HG03342 (cell line): Measurements from ENCODE around the gene SLC25A51.
"Not testable (repeated sequence)": the region's sequence is repeated elsewhere in the genome, so short reads cannot be mapped to it uniquely, and the experiment has no call there.

Experiments used
- ATAC-seq: cut with Tn5 transposase; IDR thresholded peaks from one replicate; pipeline ENCODE4 v1.9.1; 2021; ENCODE audit warnings: mild to moderate bottlenecking, moderate library complexity; ENCODE audit not compliant: unreplicated experiment

The SLC25A51 gene

DNA sequence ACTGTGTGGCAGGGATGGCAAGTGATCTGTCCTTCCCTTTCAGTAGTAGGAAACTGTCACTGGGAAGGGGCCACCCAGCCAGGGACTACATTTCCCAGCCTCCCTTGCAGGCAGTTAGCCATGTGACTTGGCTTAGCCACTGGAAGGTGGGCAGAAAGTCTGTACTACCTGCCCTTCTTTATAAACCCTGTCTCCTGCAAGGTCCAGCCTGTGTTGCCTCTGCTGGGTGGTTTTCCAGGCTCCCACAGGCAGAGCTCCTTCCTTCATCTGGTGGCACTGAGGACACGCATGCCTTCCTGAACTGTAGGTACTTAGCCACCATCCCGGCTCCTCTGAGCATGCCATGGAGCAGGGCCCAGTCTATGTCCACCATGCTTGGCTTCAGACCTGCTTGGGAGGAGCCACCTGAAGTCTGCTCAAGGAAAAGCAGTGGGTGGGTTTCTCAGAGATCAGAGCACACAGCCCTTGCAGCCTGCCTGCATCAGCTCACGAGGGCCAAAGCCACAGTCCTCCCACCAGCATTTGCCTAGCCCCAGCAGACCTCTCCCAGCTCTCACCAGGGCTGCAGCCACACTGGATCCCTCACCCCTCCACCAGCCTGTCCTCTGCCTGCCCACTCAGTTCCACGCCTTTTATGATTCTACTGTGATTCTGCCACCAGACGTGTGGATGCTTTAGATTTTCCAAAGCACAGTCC is 16.7 kb upstream of the SLC25A51 start:
- peak; percentile 69 for ATAC-seq

DNA sequence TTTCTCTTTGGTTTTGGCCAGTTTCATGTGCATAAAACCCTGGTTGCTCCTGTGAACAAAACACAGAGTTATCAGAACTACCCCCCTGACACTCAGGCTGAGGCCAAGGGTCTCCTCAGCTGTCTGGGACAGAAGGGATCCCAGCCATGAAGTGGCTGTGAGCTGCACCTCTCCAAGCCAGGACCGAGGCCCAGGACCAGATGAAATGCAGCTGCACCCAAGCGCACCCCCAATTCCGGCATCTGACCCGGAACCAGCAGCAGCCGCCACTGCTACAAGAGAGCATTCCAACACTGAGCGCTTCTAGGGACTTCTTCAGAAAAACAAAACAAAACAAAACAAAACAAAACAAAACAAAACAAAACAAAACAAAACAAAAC is 16.0 kb upstream of the SLC25A51 start:
- ATAC-seq = no peak

DNA sequence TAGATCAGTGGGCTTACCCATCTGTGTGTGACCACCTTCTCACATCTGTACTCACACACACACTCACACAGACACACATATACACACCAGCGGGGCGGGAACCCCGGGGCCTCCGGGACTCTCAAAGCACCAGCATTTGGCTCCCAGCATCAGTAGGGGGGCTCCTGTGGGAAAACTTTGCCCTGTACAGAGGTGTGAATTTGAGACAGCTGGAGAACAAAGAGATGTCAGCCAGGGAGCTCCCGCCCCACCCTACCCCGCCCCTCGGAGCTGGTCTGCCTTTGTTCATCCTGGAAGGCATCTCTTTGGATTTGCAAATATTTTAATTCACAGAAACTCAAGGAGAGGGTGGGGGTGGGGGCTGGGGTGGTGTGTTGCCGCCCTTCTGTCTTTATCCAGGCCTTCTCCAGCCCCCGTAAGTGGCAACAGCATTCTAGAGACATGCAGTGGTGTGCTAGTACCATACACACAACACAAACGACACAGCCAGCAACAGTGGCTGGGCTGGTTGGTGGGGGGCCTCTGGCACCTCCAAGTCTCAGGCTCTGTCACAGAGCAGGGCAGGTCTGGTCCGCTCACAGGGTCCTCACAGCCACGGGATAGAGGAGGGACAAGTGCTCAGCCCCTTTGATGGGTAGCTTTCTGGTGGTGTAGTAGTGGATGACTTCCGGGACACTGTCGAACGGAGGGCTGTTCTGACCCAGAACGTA is 15.5 kb upstream of the SLC25A51 start:
- ATAC-seq = no peak

DNA sequence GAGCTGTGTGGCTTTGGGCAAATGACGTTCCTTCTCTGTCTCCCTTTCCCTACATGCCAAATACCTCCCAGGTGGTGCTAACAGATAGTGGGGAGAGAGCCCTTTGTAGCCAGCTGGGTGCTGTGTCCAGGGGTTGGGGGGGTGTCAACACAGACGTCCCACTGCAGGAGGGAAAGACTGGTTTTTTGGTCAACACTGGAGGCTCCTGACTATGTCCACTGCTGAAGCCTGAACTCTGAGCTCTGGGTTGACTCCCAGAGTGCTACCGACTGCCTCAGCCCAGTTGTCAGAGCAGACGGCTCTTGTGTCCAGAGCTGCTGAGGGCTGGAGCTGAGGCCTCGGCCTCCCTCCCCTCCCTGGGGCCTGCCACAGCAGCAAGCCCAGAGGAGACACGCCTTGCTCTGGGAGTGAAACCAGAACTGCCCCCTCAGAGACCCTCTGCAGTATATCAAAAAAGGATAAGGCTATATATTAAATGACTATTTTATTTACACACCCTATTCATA is 14.8 kb upstream of the SLC25A51 start:
- ATAC-seq = no peak

DNA sequence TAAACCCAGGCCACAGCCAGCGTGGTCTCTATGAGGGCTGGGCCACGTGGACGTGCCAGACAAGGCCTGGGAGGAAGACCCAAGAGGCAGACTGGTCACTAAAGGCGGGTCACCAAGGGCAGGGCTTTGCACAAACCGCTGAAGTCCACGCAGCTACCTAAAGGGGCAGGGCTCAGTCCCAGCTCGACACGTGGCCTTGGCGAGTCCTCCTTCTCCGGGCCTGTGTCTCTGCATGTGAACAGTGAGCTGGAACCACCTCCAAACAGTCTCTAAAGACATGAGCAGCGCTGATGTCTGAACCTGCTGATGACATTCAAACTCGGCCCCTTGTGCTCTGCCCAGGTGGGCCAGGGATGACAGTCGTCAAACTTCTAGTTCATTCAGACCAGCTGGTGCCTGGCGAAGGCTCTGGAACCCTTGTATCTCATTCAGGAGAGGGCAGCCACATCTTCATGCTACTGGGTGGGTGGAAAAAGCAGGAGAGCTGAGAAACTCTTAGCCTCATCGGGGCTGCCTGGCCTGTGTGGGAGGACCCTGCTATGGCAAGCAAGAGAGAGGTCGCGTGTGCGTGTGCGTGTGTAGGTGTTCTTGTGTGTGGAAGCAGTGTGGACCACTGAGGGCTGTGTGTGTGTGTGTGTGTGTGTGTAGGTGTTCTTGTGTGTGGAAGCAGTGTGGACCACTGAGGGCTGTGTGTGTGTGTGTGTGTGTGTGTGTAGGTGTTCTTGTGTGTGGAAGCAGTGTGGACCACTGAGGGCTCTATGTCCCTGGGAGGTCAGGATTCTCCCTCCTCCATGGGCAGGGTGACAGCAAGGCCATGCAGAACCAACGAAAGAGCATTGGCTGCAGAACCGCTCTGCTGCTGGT is 14.1 kb upstream of the SLC25A51 start:
- ATAC-seq = no peak

DNA sequence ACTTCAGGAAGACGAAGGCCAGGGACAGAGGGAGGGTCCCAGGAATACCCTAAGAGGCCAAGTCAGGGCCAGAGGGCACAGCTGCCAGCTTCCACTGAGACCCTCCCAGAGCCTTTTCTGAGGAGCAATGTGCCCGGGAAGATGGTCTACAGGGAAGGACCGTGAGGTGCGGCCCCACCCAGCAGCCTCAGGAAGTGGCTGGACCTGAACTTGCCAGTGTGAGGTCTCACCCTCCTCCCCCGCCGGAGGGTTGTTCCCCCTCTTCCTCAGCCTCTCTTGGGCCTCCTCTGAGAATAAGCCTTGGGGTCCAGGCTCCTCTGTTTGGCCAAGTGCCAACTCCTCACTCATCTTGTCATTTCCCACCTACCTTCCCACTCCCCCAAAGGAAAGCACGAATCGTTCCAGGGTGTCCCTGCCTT is 13.4 kb upstream of the SLC25A51 start:
- no peak for ATAC-seq

DNA sequence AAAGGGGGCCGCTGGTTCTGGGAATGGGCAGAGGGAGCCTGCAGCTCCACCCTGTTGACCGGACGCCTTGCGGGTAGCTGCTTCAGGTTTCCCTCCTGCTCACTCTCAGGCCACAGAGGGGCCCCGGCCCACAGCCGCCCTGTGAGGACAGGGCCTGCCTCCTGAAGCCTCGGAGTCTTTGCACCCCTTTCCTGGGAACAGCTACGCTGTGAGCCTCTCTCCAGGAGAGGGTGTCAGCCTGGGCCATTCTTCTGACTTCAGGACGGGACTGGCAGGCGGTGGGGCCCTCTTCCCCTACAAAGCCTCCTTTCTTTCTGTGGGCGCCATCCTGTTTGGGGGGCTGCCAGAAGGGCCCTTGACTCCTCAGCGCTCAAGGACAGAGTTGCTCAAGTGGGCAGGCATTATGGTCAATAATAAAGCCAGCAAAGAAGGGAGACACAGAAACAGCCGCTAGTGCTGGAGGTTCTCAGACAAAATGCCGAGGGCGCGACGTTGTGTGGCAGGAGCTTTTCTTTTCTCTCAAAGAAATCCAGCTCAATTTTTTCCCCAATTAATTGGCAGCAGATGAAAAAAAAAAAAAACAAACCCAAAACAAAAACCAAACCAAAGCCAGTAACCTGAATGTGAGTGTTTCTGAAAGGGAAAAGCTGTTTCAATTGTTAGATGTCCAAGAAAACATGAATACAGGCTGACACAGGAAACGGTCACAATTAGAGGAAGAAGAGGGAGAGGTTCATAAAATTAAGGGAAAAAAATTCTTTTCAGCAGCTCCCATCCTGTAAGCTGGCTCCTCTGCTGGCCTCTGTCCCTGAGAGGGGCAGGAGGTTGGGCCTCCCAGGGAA is 12.8 kb upstream of the SLC25A51 start:
- ATAC-seq = no peak

DNA sequence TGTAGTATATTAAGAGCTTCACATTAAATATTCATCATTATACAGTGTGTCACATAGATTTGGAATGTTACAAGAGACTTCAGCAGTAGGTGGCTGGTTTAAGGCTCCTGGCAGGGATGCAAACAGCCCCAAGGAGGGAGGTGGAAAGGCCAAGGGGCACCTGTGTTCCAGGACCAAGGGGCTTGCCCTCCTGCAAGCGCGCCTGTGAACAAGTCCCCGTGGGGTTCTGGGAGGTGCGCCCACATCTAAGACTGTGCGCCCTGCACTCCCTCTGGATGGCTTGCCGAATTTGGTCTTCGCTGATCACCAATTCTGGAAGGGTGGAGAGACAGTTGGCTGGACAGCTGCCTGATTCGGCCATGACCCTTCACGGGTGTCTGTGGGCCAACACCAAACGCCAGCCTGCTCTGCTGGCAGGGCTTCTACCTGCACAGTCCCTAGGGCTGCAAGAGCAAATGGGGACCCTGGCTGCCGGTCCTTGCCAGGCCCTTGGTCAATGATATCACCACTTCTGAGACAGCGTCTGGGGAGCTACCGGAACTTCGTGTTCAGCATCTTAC is 12.1 kb upstream of the SLC25A51 start:
- no peak for ATAC-seq

DNA sequence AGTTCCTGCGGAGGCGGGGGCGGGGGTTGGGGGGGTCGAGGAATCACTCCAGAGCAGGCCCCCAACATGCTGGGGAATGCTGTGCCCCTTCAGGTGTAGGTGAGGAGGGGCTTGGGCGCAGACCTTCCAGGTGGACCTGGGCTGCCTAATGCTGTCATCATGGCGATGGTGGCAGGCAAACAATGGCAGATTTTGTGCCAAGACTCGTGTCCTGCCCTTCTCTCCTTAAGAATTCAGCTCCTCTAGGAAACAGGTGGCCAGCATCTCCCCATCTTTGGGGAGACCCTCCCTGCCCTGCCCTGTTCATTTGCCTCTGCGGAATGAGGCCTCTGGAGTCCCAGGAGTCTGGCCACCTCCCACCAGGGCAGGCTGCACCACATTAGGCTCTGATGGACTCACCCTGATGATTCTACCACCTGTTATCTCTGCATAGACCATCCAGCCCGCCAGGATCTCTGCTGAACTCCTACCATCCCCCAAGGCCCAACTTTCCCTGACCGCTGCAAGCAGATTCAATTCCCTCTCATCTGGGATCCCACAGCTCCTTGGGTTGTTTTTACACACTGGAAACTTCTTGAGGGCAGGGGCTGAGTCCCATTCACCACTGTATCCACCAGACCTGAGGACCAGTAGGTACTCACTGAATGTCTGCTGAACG is 10.9 kb upstream of the SLC25A51 start:
- ATAC-seq = no peak

DNA sequence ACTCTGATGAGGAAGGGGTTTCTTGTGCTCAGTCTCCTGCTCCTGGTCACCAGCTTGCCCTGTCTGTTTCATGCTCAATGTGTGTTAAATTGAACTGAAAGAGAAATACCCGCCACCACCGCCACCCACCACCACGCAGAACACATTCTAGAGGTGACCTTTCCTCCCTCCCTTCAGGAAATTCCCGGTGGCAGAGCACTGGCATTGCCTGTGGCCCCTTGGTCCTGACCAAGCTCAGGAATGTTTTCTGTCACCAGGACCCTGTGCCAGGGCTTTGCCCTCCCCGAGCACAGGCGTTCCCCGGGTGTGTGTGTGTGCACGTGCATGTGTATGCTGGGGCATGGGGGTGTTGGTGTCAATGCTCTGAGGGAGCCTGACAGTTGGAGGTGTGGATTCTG is 10.2 kb upstream of the SLC25A51 start:
- no peak for ATAC-seq

DNA sequence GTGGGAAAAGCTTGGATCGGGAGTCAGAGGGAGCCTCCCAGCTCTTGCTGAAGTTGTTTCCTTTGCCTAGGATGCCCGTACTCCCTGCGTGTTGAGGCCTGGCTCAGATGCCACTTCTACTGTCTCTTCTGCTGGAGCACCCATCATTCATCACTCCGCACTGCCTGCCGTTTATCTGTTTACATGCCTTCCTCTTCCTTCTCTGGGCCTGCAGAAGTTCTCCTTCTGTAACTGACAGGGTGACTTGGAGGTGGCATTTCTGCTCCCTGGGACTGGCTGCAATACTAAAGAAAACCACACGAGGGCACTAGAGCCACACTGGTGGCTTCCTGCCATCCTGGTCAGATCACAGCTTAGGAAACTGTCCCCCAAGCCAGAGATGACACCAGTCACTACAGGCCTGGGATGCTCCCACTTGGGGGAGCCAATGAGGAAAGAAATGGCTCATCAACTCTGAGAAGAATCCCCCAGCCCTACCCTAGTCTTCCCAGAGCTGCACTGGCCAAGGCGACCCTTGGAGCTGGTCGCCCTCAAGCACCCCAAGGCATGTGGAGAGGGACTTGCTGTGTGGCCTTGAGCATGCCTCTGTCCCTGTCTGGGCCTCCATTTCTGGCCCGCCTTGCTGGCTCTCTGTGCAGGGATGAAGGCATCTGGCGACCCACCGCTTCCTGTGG is 9.7 kb upstream of the SLC25A51 start:
- peak; percentile 67 for ATAC-seq

DNA sequence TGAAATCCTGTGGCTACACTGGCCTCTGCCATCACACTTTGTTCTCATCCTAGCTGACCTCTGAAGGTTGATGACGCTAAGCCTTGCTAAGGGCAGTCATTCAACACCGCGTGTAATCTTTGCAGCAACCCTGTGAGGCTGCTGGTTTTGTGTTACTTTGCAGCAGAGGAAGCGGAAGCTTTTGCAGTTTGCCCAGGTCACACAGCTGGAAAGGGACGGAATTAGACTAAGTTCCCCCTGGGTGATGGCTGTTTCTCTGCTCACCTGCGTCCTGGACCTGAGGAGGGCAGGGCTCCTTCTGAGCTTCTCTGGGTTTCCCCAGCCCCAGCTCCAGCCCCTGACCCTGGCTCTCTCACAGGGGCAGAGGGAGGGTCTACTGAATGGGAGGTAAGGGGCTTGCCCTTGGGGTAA is 7.3 kb upstream of the SLC25A51 start:
- ATAC-seq = no peak

DNA sequence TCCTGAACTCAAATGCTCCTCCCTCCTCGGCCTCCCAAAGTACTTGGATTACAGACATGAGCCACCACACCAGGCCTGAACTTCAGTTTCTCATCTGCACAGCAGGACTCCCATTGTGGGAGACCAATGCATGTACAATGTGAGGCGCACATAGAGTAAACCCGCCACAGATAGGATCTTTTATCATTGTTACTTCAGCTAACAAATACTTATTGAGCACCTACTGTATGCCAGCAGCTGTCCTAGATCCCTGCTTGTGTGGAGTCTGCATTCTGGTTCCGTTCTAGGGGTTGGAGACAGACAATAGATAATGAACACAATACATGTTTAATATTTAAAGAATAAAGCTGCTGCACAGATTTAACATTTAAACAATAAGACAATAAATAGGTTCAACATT is 6.3 kb upstream of the SLC25A51 start:
- ATAC-seq = no peak

DNA sequence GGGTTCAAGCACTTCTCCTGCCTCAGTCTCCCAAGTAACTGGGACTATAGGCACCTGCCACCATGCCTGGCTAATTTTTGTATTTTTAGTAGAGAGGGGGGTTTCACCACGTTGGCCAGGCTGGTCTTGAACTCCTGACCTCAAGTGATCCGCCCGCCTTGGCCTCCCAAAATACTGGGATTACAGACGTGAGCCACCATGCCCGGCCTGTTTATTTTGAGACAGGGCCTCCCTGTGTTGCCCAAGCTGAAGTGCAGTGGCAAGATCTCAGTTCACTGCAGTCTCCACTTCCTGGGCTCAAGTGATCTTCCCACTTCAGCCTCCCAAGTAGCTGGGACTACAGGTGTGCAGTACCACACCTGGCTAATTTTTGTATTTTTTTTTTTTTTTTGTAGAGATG is 5.9 kb upstream of the SLC25A51 start:
- ATAC-seq = not testable (repeated sequence)

DNA sequence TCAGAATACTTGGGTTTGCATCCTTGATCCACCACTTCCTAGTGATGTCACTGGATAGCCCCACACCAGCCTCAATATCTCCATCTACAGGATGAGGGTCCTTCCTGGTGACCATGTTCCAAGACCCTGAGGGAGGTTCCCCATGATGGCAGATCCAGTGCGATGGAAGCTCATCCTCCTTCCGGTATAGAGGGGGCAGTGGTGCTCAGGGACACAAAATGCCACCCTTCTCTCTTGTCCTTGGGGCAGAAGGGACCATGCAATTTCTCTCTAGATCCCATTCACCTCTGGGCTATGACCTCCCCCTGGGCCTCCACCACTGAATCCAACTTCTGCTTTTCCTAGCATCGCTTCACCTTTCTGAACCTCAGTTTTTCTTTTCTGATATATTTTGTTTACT is 5.4 kb upstream of the SLC25A51 start:
- no peak for ATAC-seq

DNA sequence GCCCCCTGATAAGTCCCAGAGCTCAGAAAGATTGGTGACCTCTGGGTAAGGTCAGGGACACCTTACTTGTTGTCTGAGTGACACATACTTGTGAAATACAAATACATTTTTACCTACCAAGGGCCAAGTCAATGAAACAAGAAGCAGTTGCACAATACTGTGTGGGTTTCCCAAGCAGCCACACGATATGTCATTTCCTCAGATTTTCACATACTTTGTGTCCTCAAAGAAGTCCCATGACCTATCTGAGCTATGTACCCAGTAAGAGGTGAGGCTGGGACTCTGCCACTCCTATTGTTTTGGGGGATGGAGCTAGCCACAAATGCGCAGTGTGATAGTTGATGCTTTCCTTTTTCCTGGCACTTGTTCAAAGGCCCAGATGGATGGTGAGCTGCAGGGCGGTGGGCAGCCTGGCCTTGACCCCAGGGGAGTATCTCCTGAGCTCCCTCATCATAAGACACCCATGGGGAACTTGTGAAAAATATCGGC is 4.8 kb upstream of the SLC25A51 start:
- no peak for ATAC-seq

DNA sequence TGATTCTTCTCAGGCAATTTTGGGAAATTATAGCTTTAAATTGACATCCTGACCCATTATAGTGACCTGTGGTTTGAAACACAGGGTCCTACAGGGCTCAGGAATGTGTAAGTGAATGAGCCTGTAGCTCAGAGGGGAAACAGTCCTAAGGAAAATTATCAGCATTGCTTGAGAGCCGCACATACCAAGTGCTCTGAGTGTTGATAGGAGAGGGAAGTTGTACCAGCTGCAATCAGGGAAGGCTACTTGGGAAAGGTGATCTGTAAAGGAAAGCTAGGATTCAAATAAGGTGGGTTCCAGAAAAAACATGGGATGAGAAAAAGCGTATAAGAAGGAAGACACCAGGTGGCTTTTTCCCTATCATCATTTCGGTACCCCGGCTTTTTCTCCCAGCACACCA is 4.4 kb upstream of the SLC25A51 start:
- ATAC-seq = no peak

DNA sequence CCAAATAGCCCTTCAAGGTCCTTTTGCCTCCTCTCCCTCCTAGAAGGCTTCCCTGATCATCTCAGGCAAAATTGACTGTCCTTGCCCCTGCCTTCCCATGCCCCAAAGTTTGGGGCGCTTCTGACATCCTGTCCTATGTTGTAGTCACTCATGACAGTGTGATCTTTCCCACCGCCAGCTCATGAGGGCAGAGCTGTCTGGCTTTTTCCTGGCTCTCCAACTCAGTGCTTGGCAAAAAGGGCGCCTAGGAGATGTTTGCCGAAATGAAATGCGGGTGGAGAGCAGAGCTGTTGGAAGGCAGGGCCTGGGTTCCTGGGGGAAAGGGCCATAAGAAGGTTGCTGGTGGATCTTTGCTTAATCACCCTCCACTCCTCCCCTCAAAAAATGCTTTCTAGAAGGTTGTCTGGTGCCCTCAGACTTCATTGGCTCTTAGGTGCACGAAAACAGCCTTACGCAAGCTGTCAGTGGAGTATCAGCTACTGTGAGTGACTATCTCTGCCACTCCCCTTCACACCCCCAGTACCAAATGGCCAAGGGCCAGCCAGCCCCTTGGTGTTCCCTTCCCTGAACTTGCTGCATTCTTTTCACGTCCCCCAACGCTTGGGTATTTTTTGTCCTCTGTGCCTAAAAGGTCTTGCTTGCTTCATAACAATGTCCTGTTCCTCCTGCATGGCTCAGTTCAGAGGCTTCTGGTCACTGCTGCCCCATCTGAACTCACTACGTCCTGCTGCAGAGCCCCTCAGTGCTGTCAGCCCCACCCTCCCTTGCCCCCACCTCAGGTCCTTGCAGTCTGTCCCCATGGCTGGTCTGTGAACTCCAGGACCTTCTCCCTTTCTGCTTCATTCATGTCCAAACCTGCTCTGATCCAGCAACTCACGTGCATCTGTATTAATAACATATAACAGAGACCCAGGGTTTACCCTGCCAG is 2.6 kb upstream of the SLC25A51 start:
- no peak for ATAC-seq
